GM21381 (cell line): Measurements from ENCODE around the gene KLHDC9.
A peak's percentile ranks its signal among the peaks of the same experiment; 100 is the strongest.
"Not testable (repeated sequence)": the region's sequence is repeated elsewhere in the genome, so short reads cannot be mapped to it uniquely, and the experiment has no call there.

Experiments used
- ATAC-seq: cut with Tn5 transposase; IDR thresholded peaks from one replicate; pipeline ENCODE4 v1.9.1; 2021; ENCODE audit warnings: mild to moderate bottlenecking, moderate library complexity; ENCODE audit not compliant: unreplicated experiment

Gene KLHDC9

GRCh38 chr1:161092621-161093028 is 5.5 kb upstream of the KLHDC9 start:
- no peak for ATAC-seq

GRCh38 chr1:161094481-161094880 is 3.7 kb upstream of the KLHDC9 start:
- ATAC-seq, result no peak

- no peak for ATAC-seq
Measured at GRCh38 chr1:161095230-161095629, 2.9 kb upstream of the KLHDC9 start.

- ATAC-seq, result peak; percentile 40
Measured at GRCh38 chr1:161096015-161096414, 2.1 kb upstream of the KLHDC9 start.

- ATAC-seq, result no peak
Measured at GRCh38 chr1:161096530-161096929, 1.6 kb upstream of the KLHDC9 start.

DNA sequence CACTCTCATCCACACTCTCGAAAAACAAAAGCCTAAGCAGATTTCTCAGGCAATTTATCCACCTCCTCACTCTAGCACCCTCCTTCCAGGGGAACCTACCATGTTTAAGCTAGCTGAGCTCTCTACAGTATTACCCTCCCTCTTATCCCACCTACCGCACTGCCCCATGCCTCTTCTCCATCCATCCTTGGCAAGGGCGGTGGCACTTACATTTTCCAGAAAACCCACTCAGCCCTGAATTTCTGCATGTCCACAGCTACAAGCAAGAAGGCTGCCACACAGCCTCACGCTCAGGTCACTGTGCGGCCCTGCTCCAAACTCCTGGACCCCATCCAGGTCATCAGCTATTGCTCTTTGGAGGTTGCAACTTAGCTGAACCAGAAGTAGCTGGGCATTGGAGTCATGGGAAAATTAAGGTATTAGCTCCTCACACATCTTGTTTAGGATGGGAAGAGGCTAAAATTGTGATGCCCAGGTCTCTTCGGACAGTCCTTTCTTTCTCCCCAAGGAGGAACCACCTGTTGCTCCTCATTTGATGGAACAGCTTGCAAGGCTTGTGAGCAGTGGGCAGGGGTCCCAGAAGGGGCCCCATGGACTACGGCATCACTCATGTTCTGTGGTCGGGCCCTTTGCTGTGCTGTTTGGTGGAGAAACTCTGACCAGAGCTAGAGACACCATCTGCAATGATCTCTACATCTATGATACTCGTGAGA is 1.1 kb downstream of the KLHDC9 start:
- no peak for ATAC-seq

DNA sequence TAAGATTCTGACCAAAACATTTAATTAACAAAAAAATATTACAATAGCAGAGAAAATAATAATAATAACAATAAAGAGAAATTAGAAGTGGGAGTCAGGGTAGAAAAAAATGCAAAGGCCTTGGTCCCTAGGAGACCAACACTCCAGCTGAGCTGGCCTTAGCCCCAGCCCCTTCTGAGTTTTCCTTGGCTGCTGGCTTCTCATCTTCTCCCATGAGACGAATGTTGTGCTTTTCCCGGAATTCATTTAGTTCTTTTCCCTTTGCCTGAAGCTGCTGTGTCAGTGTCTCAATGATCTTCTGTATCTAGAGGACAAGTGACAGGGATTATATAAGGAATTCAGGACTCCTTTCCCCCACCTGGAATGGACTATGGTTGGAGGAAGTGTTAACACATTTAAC is 2.4 kb downstream of the KLHDC9 start:
- no peak for ATAC-seq

- ATAC-seq, result no peak
Measured at GRCh38 chr1:161106431-161106830, 8.3 kb downstream of the KLHDC9 start.

DNA sequence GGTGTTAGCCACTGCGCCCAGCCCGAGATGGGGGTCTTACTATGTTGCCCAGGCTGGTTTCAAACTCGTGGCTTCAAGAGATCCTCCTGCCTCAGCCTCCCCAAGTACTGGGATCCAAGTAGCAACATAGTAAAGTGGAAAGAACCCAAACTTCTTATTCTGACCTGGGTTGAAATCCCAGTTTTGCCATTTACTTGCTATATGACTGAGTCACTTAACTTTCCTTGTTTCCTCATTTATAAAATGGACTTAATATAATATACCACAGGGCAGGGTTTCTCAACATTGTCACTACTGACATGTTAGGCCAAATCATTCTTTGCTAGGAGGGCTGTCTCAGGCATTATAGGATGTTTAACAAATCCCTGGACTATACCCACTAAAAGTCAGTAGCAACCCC is 13.0 kb downstream of the KLHDC9 start:
- ATAC-seq, result no peak

DNA sequence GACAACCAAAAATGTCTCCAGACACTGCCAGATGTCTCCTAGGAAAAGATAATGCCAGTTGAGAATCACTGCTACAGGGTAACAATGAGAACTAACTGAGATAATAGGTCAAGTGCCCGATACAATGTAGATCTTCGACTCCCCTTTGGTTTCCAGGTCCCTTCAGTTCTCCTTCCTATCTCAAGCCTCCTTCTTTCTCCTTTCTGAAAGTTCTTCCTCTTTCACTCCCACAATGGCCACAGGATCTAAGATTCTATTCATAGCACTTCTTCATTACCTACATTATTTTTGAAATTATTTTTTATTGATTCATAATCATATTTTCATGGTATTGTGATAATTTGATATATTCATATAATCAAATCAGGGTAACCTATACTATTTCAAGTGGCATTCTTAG is 13.4 kb downstream of the KLHDC9 start:
- ATAC-seq, result no peak

DNA sequence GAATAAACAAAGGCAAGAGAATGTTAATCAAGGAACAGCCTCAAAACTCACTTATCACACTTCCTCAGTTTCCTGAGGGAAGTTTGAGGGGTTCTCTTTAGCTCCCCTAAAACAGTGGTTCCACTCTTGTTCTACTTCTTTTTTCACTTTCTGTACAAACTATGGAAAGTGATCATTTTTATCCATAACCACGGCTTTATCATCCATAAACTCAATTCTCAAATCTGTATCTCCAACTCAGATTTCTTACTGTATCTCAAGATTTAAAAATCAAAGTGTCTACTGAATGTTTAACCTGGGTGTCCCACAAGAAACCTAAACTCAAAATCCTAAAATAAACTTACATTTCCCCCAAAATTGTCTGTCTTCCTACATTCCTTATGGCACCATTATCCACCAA is 15.8 kb downstream of the KLHDC9 start:
- no peak for ATAC-seq

- no peak for ATAC-seq
Measured at GRCh38 chr1:161114556-161114955, 16.4 kb downstream of the KLHDC9 start.

DNA sequence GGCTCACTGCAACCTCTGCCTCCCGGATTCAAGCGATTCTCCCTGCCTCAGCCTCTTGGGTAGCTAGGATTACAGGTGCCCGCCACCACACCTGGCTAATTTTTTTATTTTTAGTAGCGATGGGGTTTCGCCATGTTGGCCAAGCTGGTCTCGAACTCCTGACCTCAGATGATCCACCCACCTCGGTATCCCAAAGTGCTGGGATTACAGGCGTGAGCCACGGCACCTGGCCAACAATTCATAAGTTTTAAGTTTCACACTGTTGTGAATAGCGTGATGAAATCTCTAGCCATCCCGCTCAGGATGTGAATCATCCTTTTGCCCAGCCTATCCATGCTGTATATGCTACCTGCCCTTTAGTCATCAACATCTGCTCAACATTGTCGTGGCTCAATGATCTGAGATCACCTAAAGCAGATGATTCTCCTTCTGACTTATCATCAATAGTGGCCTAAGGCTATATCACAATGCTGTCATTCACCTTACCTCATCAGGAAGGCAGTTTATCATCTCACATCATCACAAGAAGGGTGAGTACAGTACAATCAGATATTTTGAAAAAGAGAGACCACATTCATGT is 17.1 kb downstream of the KLHDC9 start:
- ATAC-seq, result no peak

- not testable (repeated sequence) for ATAC-seq
Measured at GRCh38 chr1:161115961-161116360, 17.8 kb downstream of the KLHDC9 start.

- peak; percentile 82 for ATAC-seq
Measured at GRCh38 chr1:161117759-161118581, 19.8 kb downstream of the KLHDC9 start, which contains the start of the genes NIT1 and PFDN2. Gene NIT1 (plus strand): TSS chr1:161118105. CDS start chr1:161118177, 72 bp downstream. Gene PFDN2 (minus strand): TSS chr1:161118037. CDS start chr1:161118026, 11 bp downstream.

GRCh38 chr1:161119092-161119903 is 21.1 kb downstream of the KLHDC9 start:
- peak; percentile 59 for ATAC-seq

DNA sequence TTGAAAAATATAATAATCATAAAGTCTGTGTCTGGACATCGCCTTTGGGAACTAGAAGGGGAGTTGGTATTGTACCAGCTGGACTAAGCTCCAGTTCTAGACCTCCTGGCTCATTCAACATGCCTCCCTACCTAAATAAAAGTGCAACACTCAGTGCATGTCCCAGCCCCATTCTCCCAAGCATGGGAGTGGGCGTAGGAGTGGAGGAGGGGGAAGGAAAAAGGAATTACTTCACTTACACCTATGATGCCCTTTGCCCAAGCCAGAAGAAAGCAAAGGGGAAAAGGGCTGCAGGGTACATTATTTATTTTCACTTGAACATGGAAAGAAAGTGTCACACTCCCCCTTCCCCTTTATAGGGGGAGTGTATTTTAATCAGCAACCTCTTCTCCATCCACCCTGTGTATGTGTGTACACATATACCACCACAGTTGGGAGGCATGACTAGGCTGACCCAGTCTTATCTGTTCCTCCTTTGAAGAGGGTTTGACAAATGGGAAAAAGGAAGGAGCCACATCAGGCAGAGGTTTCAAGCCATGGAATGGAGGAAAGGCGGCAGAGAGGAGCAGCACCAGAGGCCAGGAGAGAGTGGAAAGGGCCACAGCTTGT is 23.0 kb downstream of the KLHDC9 start:
- no peak for ATAC-seq

DNA sequence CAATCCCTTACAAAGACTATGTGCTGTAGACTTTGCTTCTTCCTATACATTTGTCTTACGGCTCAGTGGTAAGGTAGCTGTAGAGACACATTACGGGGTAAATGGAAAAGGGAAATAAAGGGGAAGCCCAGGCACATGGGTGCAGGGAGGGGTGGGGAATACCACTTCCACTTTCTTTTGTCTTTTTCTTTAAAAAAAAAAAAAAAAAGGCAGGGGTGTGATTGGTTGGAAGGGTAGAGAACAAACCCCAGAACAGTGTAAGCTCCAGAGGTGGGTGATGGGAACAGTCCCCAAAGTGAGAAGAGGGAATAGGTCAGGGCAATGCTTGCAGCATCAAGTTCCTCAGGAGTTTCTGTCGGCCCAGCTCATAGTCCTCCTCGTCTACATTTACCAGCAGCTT is 23.7 kb downstream of the KLHDC9 start:
- no peak for ATAC-seq

- no peak for ATAC-seq
Measured at GRCh38 chr1:161122967-161123366, 24.8 kb downstream of the KLHDC9 start.

DNA sequence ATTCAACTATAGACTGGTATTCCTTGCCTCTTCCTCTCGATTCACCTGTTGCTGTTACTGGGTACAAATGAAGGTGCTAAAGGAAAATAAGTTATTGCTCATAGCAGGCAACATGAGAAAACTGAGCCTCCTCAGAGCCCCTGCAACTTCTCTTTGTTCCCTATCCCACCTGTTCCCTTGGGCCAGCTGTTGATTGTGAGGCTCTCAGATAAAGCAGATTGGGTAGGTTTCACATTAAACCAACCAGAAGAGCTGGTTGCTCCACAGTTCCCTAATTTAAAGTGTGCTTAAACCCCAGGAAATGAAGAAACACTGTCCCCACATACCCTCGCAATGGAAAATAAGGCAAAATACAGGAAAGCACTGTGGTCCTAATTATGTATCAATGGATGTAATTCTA is 29.5 kb downstream of the KLHDC9 start:
- ATAC-seq, result no peak
